Astrocyte of the cerebellum (primary cell): Measurements from ENCODE around the gene DOCK3.
A peak's percentile ranks its signal among the peaks of the same experiment; 100 is the strongest.

ENCODE experiments used
- DNase-seq: peaks from one replicate; pipeline ENCODE4 v3.0.0-alpha.2; 2011; ENCODE audit warnings: low read depth
- H3K4me3 ChIP-seq: 2 replicates; pipeline ENCODE4 v1.5.1; 2011; ENCODE audit warnings: mild to moderate bottlenecking, low read depth, low read length, moderate library complexity
- CTCF ChIP-seq: IDR thresholded peaks from 2 replicates; pipeline ENCODE4 v1.5.1; 2012; ENCODE audit warnings: low read length, low read depth, moderate library complexity, mild to moderate bottlenecking; ENCODE audit errors: missing control alignments
- in situ Hi-C: cut with HindIII; loops from 2 replicates; pipeline ENCODE4 v1.10.0; 2017; ENCODE audit warnings: low sequenced_read_pairs

DOCK3 gene

GRCh38 chr3:51338632-51339031 lies 663.9 kb downstream of the DOCK3 start:
- in situ Hi-C loops: no loop called here
- DNase-seq: no peak
- no peak overlapping the region for H3K4me3 ChIP-seq
- no peak for TF ChIP-seq CTCF

- H3K4me3 ChIP-seq: no peak overlapping the region
- peak; percentile 92 for DNase-seq
- in situ Hi-C loops: no loop called here
- TF ChIP-seq CTCF: no peak
Measured at GRCh38 chr3:51340013-51340829, 665.5 kb downstream of the DOCK3 start.

GRCh38 chr3:51340989-51341636 lies 666.4 kb downstream of the DOCK3 start:
- DNase-seq: no peak
- TF ChIP-seq CTCF: no peak
- in situ Hi-C loops: no loop called here
- H3K4me3 ChIP-seq: no peak overlapping the region

GRCh38 chr3:51343918-51344687 lies 669.4 kb downstream of the DOCK3 start:
- no peak for TF ChIP-seq CTCF
- DNase-seq: no peak
- in situ Hi-C loops: no loop called here
- no peak overlapping the region for H3K4me3 ChIP-seq

GRCh38 chr3:51350751-51351150 lies 676.0 kb downstream of the DOCK3 start:
- in situ Hi-C loops: no loop called here
- DNase-seq: no peak
- H3K4me3 ChIP-seq: no peak overlapping the region
- TF ChIP-seq CTCF: no peak

- in situ Hi-C loops: no loop called here
Measured at GRCh38 chr3:51353131-51353530, 678.4 kb downstream of the DOCK3 start.

More at GRCh38 chr3:51353131-51353530, 678.4 kb downstream of the DOCK3 start:
- H3K4me3 ChIP-seq: no peak overlapping the region
- no peak for TF ChIP-seq CTCF
- DNase-seq: no peak
